OCI-LY3 (cell line): Measurements from ENCODE around the gene CELF5.

Experiments
- H2AFZ ChIP-seq: fragments of 200-600, 300-600 bp; shearing (Covaris generic); 2 replicates; pipeline ENCODE4 v1.6.0; 2014; ENCODE audit warnings: antibody characterized with exemption, low read depth, low read length
- H3K27ac ChIP-seq: fragments of 200-600, 300-600 bp; sonication (generic); 2 replicates; pipeline ENCODE4 v1.5.1; 2014; ENCODE audit warnings: mild to moderate bottlenecking, low read length, moderate library complexity, mixed read lengths
- H3K27me3 ChIP-seq: fragments of 200-600, 300-600 bp; sonication (generic); 2 replicates; pipeline ENCODE4 v1.6.1; 2014; ENCODE audit warnings: low read depth, low read length, mixed read lengths
- H3K36me3 ChIP-seq: fragments of 200-600, 300-600 bp; sonication (generic); replicated peaks from 2 replicates; pipeline ENCODE3; 2014; ENCODE audit warnings: low read depth, low read length, mixed read lengths
- H3K4me1 ChIP-seq: fragments of 300-600, 200-600 bp; sonication (generic); 2 replicates; pipeline ENCODE4 v1.6.1; 2014; ENCODE audit warnings: low read length, mixed read lengths
- H3K4me2 ChIP-seq: fragments of 200-600, 300-600 bp; sonication (generic); 2 replicates; pipeline ENCODE4 v1.6.1; 2014; ENCODE audit warnings: low read length, mixed read lengths
- H3K4me3 ChIP-seq: fragments of 300-600, 200-600 bp; sonication (generic); 2 replicates; pipeline ENCODE4 v1.5.1; 2014; ENCODE audit warnings: antibody characterized with exemption, mild to moderate bottlenecking, low read length, moderate library complexity
- H3K79me2 ChIP-seq: fragments of 300-600, 200-600 bp; shearing (Covaris generic); 2 replicates; pipeline ENCODE4 v1.6.1; 2014; ENCODE audit warnings: mild to moderate bottlenecking, low read length, mixed read lengths
- H3K9ac ChIP-seq: fragments of 300-600, 200-600 bp; shearing (Covaris generic); 2 replicates; pipeline ENCODE4 v1.6.0; 2014; ENCODE audit warnings: mild to moderate bottlenecking, low read length, moderate library complexity
- H3K9me3 ChIP-seq: fragments of 200-600, 300-600 bp; shearing (Covaris generic); 2 replicates; pipeline ENCODE4 v1.6.1; 2014; ENCODE audit warnings: low read length, mixed read lengths; ENCODE audit not compliant: insufficient read depth
- H4K20me1 ChIP-seq: fragments of 200-600, 300-600 bp; sonication (generic); 2 replicates; pipeline ENCODE4 v1.6.1; 2016; ENCODE audit warnings: low read length, mixed read lengths; ENCODE audit not compliant: insufficient read depth
- EZH2phosphoT487 ChIP-seq: fragments of 200-600 bp; shearing (Covaris generic); IDR thresholded peaks from 2 replicates; pipeline ENCODE4 v1.6.1; 2018; ENCODE audit warnings: antibody characterized with exemption, mixed run types, low read depth
- TF ChIP-seq, protein P1 (sequence below): fragments of 200-600, 300-600 bp; sonication (generic); IDR thresholded peaks from 2 replicates; pipeline ENCODE4 v1.5.1; 2014; ENCODE audit warnings: antibody characterized with exemption, low read length, low read depth

The CELF5 gene

DNA sequence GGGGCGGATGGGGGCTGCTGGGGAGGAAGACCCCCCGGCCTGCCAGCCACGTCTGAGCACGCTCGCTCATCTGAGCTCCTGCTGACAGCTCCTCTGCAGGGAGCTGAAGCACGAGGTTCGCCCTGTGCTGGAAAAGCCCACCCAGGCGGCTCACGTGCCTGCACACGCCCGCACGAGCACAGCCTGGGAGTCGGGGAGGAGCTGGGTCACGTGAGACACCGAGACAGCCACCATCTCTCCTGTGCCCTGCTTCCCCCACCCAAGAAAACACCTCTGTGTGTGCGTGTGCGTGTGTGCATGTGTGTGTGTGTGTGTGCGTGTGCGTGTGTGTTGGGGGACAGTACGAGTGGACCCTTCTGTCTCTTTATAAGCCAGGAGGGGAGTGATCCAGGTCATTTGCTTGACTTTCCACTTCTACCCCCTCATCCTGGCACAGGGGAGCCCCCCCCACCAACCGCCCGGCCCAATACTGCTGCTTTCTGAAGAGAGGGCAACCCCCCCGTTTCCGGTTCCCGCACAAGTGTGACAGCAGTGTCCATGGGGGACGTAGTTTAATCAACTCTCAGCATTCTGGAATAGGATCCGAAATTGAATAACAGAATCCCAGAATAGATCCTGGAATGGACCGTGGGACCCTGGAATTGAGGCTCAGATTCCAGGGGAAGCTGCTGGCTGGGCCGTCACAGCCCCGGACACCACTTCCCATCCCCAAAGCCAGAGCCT, 42.5 kb downstream of the CELF5 start:
- TF ChIP-seq EZH2phosphoT487 = no peak
- TF ChIP-seq, protein P1, sequence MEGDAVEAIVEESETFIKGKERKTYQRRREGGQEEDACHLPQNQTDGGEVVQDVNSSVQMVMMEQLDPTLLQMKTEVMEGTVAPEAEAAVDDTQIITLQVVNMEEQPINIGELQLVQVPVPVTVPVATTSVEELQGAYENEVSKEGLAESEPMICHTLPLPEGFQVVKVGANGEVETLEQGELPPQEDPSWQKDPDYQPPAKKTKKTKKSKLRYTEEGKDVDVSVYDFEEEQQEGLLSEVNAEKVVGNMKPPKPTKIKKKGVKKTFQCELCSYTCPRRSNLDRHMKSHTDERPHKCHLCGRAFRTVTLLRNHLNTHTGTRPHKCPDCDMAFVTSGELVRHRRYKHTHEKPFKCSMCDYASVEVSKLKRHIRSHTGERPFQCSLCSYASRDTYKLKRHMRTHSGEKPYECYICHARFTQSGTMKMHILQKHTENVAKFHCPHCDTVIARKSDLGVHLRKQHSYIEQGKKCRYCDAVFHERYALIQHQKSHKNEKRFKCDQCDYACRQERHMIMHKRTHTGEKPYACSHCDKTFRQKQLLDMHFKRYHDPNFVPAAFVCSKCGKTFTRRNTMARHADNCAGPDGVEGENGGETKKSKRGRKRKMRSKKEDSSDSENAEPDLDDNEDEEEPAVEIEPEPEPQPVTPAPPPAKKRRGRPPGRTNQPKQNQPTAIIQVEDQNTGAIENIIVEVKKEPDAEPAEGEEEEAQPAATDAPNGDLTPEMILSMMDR = no peak
- Histone ChIP-seq H3K4me1 (no peaks in the 10 kb centered on the region), H3K27me3 (no peaks in the 10 kb centered on the region), H3K79me2 (no peaks in the 10 kb centered on the region), H3K4me2 (no peak overlapping the region), H4K20me1 (no peaks in the 10 kb centered on the region), H3K27ac (no peak overlapping the region), H3K4me3 (no peak overlapping the region), H3K9ac (no peak overlapping the region), H3K9me3 (no peaks in the 10 kb centered on the region), H3K36me3 (no peaks in the 10 kb centered on the region), H2AFZ (no peak overlapping the region)

DNA sequence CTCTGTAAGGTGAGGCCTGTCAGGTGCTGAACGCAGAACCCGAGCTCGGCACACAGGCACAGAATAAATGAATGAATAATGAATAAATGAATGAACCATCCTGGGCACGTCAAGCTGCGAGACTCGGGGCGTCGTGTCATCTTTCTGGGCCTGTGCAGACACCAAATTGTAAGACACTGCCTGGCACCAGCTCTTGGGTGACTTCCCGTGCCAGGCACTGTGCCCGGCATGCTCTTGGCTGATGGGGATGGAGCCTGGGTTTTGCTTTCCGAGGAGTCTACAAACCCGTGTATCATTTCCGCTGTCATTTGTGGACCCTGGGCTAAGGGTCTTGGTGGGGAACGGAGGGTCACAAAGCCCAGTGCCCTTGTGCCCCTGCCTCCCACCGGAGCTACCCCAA, 43.9 kb downstream of the CELF5 start:
- Histone ChIP-seq H3K27me3 (no peaks in the 10 kb centered on the region), H3K4me1 (no peaks in the 10 kb centered on the region), H2AFZ (no peak overlapping the region), H3K4me3 (no peak overlapping the region), H3K9me3 (no peaks in the 10 kb centered on the region), H4K20me1 (no peaks in the 10 kb centered on the region), H3K9ac (no peak overlapping the region), H3K36me3 (no peaks in the 10 kb centered on the region), H3K79me2 (no peaks in the 10 kb centered on the region), H3K4me2 (no peak overlapping the region), H3K27ac (no peak overlapping the region)
- TF ChIP-seq, protein P1 = no peak
- TF ChIP-seq EZH2phosphoT487 = no peak

DNA sequence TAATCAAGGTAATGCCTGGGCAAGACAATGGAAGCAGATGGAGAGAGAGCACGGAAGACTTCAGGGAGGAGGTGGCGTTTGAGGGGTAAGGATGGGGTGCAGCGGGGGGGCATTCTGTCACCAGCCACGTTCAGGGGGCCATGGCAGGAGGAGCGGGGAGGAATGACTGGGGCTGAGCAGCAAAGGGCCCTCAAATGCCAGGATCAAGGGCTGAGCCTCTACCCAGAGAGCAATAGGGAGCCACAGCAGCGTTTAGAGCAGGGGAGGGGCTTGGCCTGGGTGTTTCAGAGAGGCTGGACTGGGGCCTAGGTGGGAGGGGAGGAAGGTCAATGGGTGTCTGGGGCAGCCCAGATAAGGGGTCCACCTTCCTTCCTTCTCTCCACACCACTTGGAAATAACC, 44.3 kb downstream of the CELF5 start:
- H3K27ac ChIP-seq = no peak overlapping the region
- no peaks in the 10 kb centered on the region for H4K20me1 ChIP-seq
- H2AFZ ChIP-seq = no peak overlapping the region
- no peaks in the 10 kb centered on the region for H3K4me1 ChIP-seq
- no peaks in the 10 kb centered on the region for H3K27me3 ChIP-seq
- no peak overlapping the region for H3K4me3 ChIP-seq
- H3K36me3 ChIP-seq = no peaks in the 10 kb centered on the region
- H3K4me2 ChIP-seq = no peak overlapping the region
- TF ChIP-seq EZH2phosphoT487 = no peak
- TF ChIP-seq, protein P1 = no peak
- no peak overlapping the region for H3K9ac ChIP-seq
- H3K79me2 ChIP-seq = no peaks in the 10 kb centered on the region
- H3K9me3 ChIP-seq = no peaks in the 10 kb centered on the region

DNA sequence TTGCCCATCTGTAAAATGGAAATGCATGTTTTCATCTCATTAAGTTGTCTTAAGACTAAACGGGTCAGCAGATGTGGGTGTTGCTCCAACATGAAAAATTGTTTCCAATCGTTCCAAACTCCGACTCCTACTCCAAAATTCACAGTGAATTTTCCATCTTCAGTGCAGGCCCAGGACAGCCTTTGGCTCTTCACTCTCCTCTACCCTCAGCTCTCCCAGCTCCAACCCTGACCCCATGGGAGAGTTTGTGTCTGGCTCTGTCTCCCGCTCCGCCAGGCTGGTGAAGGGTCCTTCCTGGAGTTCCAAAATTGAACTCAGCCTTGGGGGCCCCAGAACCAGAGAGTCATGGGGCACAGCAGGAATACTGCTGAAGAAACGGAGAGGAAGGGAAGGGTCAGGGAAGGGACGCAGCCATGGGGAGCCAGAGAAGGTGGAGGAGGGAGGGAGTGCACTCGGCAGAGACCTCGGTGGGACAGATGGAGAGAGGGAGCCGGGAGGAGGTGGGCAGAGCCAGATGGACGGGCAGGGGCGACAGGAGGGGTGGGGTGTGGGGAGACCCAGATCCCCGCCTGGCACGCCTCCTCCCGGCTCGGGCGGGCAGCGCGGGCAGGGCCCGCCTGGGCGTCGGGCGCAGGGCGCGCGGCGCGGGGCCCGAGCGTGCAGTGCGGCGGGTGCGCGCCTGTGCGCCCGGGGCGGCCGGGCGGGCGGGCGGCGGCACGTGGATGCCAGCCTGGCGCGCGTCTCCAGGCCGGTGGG, 45.6 kb downstream of the CELF5 start:
- Histone ChIP-seq H4K20me1 (no peaks in the 10 kb centered on the region), H3K9me3 (no peaks in the 10 kb centered on the region), H2AFZ (no peak overlapping the region), H3K79me2 (no peaks in the 10 kb centered on the region), H3K4me1 (no peaks in the 10 kb centered on the region), H3K4me3 (no peak overlapping the region), H3K27ac (no peak overlapping the region), H3K27me3 (no peaks in the 10 kb centered on the region), H3K36me3 (no peaks in the 10 kb centered on the region), H3K4me2 (no peak overlapping the region), H3K9ac (no peak overlapping the region)
- TF ChIP-seq EZH2phosphoT487 = no peak
- TF ChIP-seq, protein P1 = no peak
